SK-N-SH (cell line): ENCODE results near the gene UNC5CL. TPM values are rescaled to one million over a fixed set of nuclear protein-coding genes. Genes with fewer than 3 reads are reported as not detected.

ENCODE experiments used
- ELF1 ChIP-seq: IDR thresholded peaks from 2 replicates; pipeline ENCODE4 v1.4.0; 2012
- EP300 ChIP-seq, 2 experiments: IDR thresholded peaks; 2 replicates each; pipeline versions ENCODE4 v1.4.0 to v1.6.1; 2012; ENCODE audit warnings: borderline replicate concordance in 1 of 2, low read depth in 1 of 2, low read length in 1 of 2
- EZH2phosphoT487 ChIP-seq: fragments of 200-600 bp; sonication (generic); IDR thresholded peaks from 2 replicates; pipeline ENCODE4 v1.6.1; 2017; ENCODE audit warnings: low read depth, mixed run types, mild to moderate bottlenecking, antibody characterized with exemption, moderate library complexity, borderline replicate concordance
- FOXJ3 ChIP-seq: sonication (generic); formaldehyde crosslinking; IDR thresholded peaks from 2 replicates; pipeline ENCODE4 v1.5.1; 2020; ENCODE audit warnings: mild to moderate bottlenecking, missing genetic modification reagents
- FOXM1 ChIP-seq: IDR thresholded peaks from 2 replicates; pipeline ENCODE4 v1.4.0; 2012; ENCODE audit warnings: low read depth, mild to moderate bottlenecking
- JUND ChIP-seq: IDR thresholded peaks from 2 replicates; pipeline ENCODE4 v1.4.0; 2012
- MAX ChIP-seq: IDR thresholded peaks from 2 replicates; pipeline ENCODE4 v1.4.0; 2012; ENCODE audit warnings: low read depth
- MEF2A ChIP-seq: IDR thresholded peaks from 2 replicates; pipeline ENCODE4 v1.4.0; 2012; ENCODE audit warnings: low read depth, borderline replicate concordance
- NFIC ChIP-seq: IDR thresholded peaks from 2 replicates; pipeline ENCODE4 v1.4.0; 2012; ENCODE audit warnings: borderline replicate concordance
- POLR2AphosphoS5 ChIP-seq: IDR thresholded peaks from 2 replicates; pipeline ENCODE4 v1.6.1; 2012; ENCODE audit warnings: low read depth, low read length
- SMC3 ChIP-seq: IDR thresholded peaks from 2 replicates; pipeline ENCODE4 v1.6.1; 2012; ENCODE audit warnings: low read depth, low read length, improper control_type of control experiment
- TCF12 ChIP-seq: IDR thresholded peaks from 2 replicates; pipeline ENCODE4 v1.4.0; 2012
- polyA plus RNA-seq, 3 experiments: library from polyadenylated mRNA; depleted of rRNA; stranded (reverse); fragments of >200 nt; gene quantifications; 2 replicates each; pipeline ENCODE4 v1.2.3, GENCODE V29; 2012
- TF ChIP-seq, protein P1 (sequence below): fragments of 200-600 bp; sonication (generic); IDR thresholded peaks from 2 replicates; pipeline ENCODE4 v1.6.1; 2017; ENCODE audit warnings: antibody characterized with exemption, mild to moderate bottlenecking, moderate library complexity
- TF ChIP-seq, protein P2 (sequence below): IDR thresholded peaks from 2 replicates; pipeline ENCODE4 v1.6.1; 2012; ENCODE audit warnings: mild to moderate bottlenecking, low read depth, low read length, moderate library complexity
- TF ChIP-seq, protein P3 (sequence below): fragments of 150-350 bp; IDR thresholded peaks from 2 replicates; pipeline ENCODE4 v1.6.1; 2016; ENCODE audit warnings: mild to moderate bottlenecking, low read depth, low read length
- TF ChIP-seq, protein P4 (sequence below): IDR thresholded peaks from 2 replicates; pipeline ENCODE4 v1.4.0; 2012; ENCODE audit warnings: low read depth, borderline replicate concordance

Gene UNC5CL
- polyA plus RNA-seq, 1 of the 3 experiments (the other 2 are of a cell fraction) = 0.10 TPM

DNA sequence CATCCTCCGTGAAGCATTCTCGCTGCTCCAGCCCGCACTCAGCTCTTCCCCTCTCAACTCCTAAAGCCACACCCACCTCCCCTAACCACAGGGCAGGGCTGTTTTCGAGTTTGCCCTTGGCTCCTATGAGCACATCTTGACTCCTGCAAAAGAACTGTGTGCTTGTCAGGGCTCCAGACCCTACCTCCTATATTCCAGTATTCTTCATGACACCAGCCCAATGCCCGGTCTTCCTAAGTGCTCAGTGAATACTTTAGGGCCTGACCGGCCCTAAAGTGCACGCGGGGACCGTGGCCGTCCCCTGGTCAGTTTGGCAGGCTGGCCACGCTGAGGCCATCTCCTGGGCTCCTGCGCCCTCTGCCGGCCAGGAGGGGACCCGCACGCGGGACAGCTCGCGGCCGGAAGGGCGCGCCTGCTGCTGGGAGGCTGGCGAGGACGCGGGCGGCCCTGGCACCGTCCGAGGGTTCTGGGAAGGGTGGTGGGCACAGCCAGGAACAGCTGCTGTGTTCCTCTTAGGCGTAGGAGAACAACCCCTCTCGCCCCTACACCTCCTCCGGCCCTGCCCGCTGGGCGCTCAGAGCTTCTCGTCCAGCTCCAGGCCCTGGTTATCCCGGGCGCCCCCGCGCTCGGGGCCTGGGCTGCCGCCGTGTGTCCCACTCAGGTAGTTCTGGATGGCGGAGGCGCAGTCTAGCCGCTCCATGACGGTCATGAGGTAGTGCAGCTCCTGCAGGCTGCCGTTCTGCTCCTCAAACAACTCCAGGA, 11.0 kb downstream of the UNC5CL start (continued):
- TF ChIP-seq, protein P1, sequence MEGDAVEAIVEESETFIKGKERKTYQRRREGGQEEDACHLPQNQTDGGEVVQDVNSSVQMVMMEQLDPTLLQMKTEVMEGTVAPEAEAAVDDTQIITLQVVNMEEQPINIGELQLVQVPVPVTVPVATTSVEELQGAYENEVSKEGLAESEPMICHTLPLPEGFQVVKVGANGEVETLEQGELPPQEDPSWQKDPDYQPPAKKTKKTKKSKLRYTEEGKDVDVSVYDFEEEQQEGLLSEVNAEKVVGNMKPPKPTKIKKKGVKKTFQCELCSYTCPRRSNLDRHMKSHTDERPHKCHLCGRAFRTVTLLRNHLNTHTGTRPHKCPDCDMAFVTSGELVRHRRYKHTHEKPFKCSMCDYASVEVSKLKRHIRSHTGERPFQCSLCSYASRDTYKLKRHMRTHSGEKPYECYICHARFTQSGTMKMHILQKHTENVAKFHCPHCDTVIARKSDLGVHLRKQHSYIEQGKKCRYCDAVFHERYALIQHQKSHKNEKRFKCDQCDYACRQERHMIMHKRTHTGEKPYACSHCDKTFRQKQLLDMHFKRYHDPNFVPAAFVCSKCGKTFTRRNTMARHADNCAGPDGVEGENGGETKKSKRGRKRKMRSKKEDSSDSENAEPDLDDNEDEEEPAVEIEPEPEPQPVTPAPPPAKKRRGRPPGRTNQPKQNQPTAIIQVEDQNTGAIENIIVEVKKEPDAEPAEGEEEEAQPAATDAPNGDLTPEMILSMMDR = peak; percentile 95
- no peak for TF ChIP-seq POLR2AphosphoS5
- peak; percentile 52; the same call in 1 of the 2 replicates for TF ChIP-seq MAX
- TF ChIP-seq EP300 (IDR thresholded peaks at IDR 0.05; ENCODE audit: borderline replicate concordance in 1 of 2, low read depth in 1 of 2, low read length in 1 of 2) = no peak
- TF ChIP-seq, protein P2, sequence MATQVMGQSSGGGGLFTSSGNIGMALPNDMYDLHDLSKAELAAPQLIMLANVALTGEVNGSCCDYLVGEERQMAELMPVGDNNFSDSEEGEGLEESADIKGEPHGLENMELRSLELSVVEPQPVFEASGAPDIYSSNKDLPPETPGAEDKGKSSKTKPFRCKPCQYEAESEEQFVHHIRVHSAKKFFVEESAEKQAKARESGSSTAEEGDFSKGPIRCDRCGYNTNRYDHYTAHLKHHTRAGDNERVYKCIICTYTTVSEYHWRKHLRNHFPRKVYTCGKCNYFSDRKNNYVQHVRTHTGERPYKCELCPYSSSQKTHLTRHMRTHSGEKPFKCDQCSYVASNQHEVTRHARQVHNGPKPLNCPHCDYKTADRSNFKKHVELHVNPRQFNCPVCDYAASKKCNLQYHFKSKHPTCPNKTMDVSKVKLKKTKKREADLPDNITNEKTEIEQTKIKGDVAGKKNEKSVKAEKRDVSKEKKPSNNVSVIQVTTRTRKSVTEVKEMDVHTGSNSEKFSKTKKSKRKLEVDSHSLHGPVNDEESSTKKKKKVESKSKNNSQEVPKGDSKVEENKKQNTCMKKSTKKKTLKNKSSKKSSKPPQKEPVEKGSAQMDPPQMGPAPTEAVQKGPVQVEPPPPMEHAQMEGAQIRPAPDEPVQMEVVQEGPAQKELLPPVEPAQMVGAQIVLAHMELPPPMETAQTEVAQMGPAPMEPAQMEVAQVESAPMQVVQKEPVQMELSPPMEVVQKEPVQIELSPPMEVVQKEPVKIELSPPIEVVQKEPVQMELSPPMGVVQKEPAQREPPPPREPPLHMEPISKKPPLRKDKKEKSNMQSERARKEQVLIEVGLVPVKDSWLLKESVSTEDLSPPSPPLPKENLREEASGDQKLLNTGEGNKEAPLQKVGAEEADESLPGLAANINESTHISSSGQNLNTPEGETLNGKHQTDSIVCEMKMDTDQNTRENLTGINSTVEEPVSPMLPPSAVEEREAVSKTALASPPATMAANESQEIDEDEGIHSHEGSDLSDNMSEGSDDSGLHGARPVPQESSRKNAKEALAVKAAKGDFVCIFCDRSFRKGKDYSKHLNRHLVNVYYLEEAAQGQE = no peak
- TF ChIP-seq FOXM1 = no peak
- TF ChIP-seq JUND = no peak
- peak; percentile 83 for TF ChIP-seq SMC3
- TF ChIP-seq FOXJ3 = no peak
- no peak for TF ChIP-seq MEF2A
- TF ChIP-seq ELF1 = no peak
- TF ChIP-seq EZH2phosphoT487 = no peak
- no peak for TF ChIP-seq NFIC
- no peak for TF ChIP-seq TCF12
- TF ChIP-seq, protein P3, sequence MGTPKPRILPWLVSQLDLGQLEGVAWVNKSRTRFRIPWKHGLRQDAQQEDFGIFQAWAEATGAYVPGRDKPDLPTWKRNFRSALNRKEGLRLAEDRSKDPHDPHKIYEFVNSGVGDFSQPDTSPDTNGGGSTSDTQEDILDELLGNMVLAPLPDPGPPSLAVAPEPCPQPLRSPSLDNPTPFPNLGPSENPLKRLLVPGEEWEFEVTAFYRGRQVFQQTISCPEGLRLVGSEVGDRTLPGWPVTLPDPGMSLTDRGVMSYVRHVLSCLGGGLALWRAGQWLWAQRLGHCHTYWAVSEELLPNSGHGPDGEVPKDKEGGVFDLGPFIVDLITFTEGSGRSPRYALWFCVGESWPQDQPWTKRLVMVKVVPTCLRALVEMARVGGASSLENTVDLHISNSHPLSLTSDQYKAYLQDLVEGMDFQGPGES = no peak
- TF ChIP-seq, protein P4, sequence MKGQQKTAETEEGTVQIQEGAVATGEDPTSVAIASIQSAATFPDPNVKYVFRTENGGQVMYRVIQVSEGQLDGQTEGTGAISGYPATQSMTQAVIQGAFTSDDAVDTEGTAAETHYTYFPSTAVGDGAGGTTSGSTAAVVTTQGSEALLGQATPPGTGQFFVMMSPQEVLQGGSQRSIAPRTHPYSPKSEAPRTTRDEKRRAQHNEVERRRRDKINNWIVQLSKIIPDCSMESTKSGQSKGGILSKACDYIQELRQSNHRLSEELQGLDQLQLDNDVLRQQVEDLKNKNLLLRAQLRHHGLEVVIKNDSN = no peak
- TF ChIP-seq, all 33 proteins: peak for 7
